Neural cell (in vitro differentiated cells): ENCODE measurements around the gene XIRP2. TPM values are rescaled to one million over a fixed set of nuclear protein-coding genes. Genes with fewer than 3 reads are reported as not detected.

Source experiments
- H2AFZ ChIP-seq: fragments of 200-600, 300-800 bp; sonication (generic), shearing (Covaris generic); 2 replicates; pipeline ENCODE4 v1.6.0; 2014; ENCODE audit warnings: low read depth, mild to moderate bottlenecking, antibody characterized with exemption, low read length, moderate library complexity
- H3F3A ChIP-seq: fragments of 200-600 bp; shearing (Covaris generic); 2 replicates; pipeline ENCODE4 v1.6.1; 2016; ENCODE audit warnings: mild to moderate bottlenecking, moderate library complexity, mixed read lengths, antibody characterized with exemption, low read length; ENCODE audit not compliant: insufficient read depth, poor library complexity, severe bottlenecking
- H3K27ac ChIP-seq: fragments of 200-600, 300-800 bp; sonication (generic), shearing (Covaris generic); 2 replicates; pipeline ENCODE4 v1.5.1; 2014; ENCODE audit warnings: mild to moderate bottlenecking, low read length, moderate library complexity
- H3K27me3 ChIP-seq: fragments of 300-800, 200-600 bp; sonication (generic), shearing (Covaris generic); 2 replicates; pipeline ENCODE4 v1.6.0; 2014; ENCODE audit warnings: mild to moderate bottlenecking, low read depth, low read length, moderate library complexity; ENCODE audit not compliant: insufficient read depth
- H3K36me3 ChIP-seq: fragments of 300-800, 200-600 bp; sonication (generic), shearing (Covaris generic); 2 replicates; pipeline ENCODE4 v1.5.1; 2014; ENCODE audit warnings: mild to moderate bottlenecking, antibody characterized with exemption, low read length, moderate library complexity; ENCODE audit not compliant: insufficient read depth
- H3K4me2 ChIP-seq: fragments of 300-800, 200-600 bp; sonication (generic), shearing (Covaris generic); 2 replicates; pipeline ENCODE4 v1.6.0; 2014; ENCODE audit warnings: mild to moderate bottlenecking, low read length
- H3K4me3 ChIP-seq: fragments of 300-800, 200-600 bp; sonication (generic), shearing (Covaris generic); 2 replicates; pipeline ENCODE4 v1.5.1; 2014; ENCODE audit warnings: mild to moderate bottlenecking, low read length, moderate library complexity
- H3K79me2 ChIP-seq: fragments of 200-600 bp; shearing (Covaris generic); replicated peaks from 2 replicates; pipeline ENCODE4 v1.6.0; 2014; ENCODE audit warnings: mild to moderate bottlenecking, low read length, moderate library complexity; ENCODE audit not compliant: insufficient read depth
- H3K9ac ChIP-seq: fragments of 300-800, 200-600 bp; sonication (generic), shearing (Covaris generic); 2 replicates; pipeline ENCODE4 v1.6.1; 2016; ENCODE audit warnings: mild to moderate bottlenecking, low read length, mixed read lengths
- H3K9me2 ChIP-seq: fragments of 200-600 bp; shearing (Covaris generic); 2 replicates; pipeline ENCODE4 v1.6.1; 2016; ENCODE audit warnings: mild to moderate bottlenecking, low read length, mixed read lengths; ENCODE audit not compliant: insufficient read depth
- H3K9me3 ChIP-seq: fragments of 200-600, 300-800 bp; sonication (generic), shearing (Covaris generic); 2 replicates; pipeline ENCODE4 v1.6.1; 2016; ENCODE audit warnings: mild to moderate bottlenecking, mixed run types, low read length, moderate library complexity, mixed read lengths
- H4K20me1 ChIP-seq: fragments of 200-600 bp; shearing (Covaris generic); 2 replicates; pipeline ENCODE4 v1.6.1; 2016; ENCODE audit warnings: mild to moderate bottlenecking, mixed run types; ENCODE audit not compliant: insufficient read depth
- EP300 ChIP-seq: fragments of 450-650 bp; conservative IDR thresholded peaks from 2 replicates; pipeline ENCODE4 v1.6.1; 2014; ENCODE audit warnings: antibody characterized with exemption, mild to moderate bottlenecking, moderate library complexity; ENCODE audit not compliant: poor library complexity, severe bottlenecking
- EZH2 ChIP-seq: fragments of 200-600, 300-800 bp; shearing (Covaris generic), sonication (generic); IDR thresholded peaks from 2 replicates; pipeline ENCODE4 v1.6.1; 2014; ENCODE audit warnings: antibody characterized with exemption, low read length, borderline replicate concordance, mild to moderate bottlenecking; ENCODE audit not compliant: insufficient read depth, poor library complexity, severe bottlenecking
- MXI1 ChIP-seq: fragments of 450-650 bp; conservative IDR thresholded peaks from 2 replicates; pipeline ENCODE4 v1.6.1; 2014; ENCODE audit warnings: antibody characterized with exemption, mild to moderate bottlenecking; ENCODE audit not compliant: poor library complexity, severe bottlenecking
- POLR2AphosphoS5 ChIP-seq: IDR thresholded peaks from 2 replicates; pipeline ENCODE4 v1.6.1; 2012
- RAD21 ChIP-seq: fragments of 450-650 bp; conservative IDR thresholded peaks from 2 replicates; pipeline ENCODE4 v1.6.1; 2014; ENCODE audit warnings: antibody characterized with exemption, mild to moderate bottlenecking, moderate library complexity
- REST ChIP-seq: IDR thresholded peaks from 2 replicates; pipeline ENCODE4 v1.6.1; 2012; ENCODE audit warnings: borderline replicate concordance
- SMC3 ChIP-seq: fragments of 450-650 bp; conservative IDR thresholded peaks from 2 replicates; pipeline ENCODE4 v1.6.1; 2014; ENCODE audit warnings: antibody characterized with exemption, mild to moderate bottlenecking, moderate library complexity; ENCODE audit not compliant: poor library complexity
- TAF1 ChIP-seq: IDR thresholded peaks from 2 replicates; pipeline ENCODE4 v1.6.1; 2012; ENCODE audit warnings: low read depth
- polyA plus RNA-seq: library from polyadenylated mRNA; depleted of rRNA; stranded (reverse); fragments of >200 nt; gene quantifications from 2 replicates; pipeline ENCODE4 v1.2.3, GENCODE V29; 2014
- TF ChIP-seq, protein P1 (sequence below): fragments of 450-650 bp; IDR thresholded peaks from 2 replicates; pipeline ENCODE4 v1.5.1; 2014; ENCODE audit warnings: antibody characterized with exemption, mild to moderate bottlenecking, moderate library complexity; ENCODE audit not compliant: poor library complexity, severe bottlenecking

The XIRP2 gene
- polyA plus RNA-seq, 1 donor from 2014 or later: not detected

- Histone ChIP-seq H3K9ac (no peak overlapping the region), H3K9me2 (no peaks in the 10 kb centered on the region), H3K79me2 (no peaks in the 10 kb centered on the region), H3F3A (peaks cover 4% of the 10 kb centered on the region), H3K27ac (no peak overlapping the region), H4K20me1 (no peaks in the 10 kb centered on the region), H3K4me3 (no peak overlapping the region), H3K27me3 (peaks cover 6% of the 10 kb centered on the region), H3K4me2 (no peak overlapping the region), H2AFZ (no peak overlapping the region), H3K36me3 (no peaks in the 10 kb centered on the region), H3K9me3 (no peaks in the 10 kb centered on the region)
- TF ChIP-seq REST: no peak
- TF ChIP-seq, protein P1, sequence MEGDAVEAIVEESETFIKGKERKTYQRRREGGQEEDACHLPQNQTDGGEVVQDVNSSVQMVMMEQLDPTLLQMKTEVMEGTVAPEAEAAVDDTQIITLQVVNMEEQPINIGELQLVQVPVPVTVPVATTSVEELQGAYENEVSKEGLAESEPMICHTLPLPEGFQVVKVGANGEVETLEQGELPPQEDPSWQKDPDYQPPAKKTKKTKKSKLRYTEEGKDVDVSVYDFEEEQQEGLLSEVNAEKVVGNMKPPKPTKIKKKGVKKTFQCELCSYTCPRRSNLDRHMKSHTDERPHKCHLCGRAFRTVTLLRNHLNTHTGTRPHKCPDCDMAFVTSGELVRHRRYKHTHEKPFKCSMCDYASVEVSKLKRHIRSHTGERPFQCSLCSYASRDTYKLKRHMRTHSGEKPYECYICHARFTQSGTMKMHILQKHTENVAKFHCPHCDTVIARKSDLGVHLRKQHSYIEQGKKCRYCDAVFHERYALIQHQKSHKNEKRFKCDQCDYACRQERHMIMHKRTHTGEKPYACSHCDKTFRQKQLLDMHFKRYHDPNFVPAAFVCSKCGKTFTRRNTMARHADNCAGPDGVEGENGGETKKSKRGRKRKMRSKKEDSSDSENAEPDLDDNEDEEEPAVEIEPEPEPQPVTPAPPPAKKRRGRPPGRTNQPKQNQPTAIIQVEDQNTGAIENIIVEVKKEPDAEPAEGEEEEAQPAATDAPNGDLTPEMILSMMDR: no peak
Measured at GRCh38 chr2:167289651-167290410, 401.6 kb downstream of the XIRP2 start.

DNA sequence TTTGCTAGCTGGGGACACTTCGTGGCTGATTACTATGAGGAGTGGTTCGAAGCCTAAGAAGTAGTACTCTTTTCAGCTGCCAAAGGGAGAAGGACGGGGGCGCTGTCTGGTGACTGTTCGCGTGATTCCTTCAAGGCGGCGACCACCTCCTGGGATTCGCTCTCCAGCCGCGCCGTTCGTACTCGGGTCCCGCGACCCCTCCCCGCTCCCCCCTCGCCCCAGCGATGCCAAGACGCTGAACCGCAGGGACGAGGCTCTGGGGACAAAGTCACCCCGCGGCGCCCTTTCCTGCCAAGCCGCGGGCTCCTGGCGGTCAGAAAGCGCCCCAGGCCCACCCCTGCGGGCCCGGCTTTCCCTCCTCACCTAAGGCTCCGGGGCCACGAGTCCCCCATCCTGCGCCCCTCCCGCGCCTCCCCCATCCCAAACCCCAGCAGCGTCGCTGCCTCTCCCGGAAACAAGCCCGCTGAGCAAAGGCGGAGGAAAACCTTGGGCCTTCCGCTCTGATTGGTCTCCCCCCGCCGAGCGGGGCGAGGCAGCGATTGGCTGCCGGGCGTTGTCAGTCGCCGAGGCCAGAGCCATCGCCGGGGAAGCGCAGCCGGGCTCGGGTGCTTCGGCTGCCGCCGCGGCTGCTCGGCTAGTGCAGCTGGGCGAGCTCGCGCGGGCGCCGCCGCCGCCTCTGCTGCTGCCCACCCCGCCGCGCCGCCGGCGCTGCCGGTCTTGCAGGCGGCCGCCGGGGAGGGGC lies 404.3 kb downstream of the XIRP2 start, which contains the start of gene B3GALT1:
Gene B3GALT1 (plus strand): TSS at position 572 of the 742 bp plus-strand sequence.
- H3K4me3 ChIP-seq: peak within 1 kb of the TSS; percentile 85
- H3F3A ChIP-seq: peaks cover 4% of the 10 kb centered on the region
- peaks cover 21% of the 10 kb centered on the region for H3K79me2 ChIP-seq
- TF ChIP-seq EP300 (peak; percentile 38), RAD21 (peak; percentile 59), REST (peak; percentile 47), SMC3 (peak; percentile 58), EZH2 (no peak), POLR2AphosphoS5 (peak; percentile 39), TAF1 (peak; percentile 57), MXI1 (no peak)
- TF ChIP-seq, protein P1: peak; percentile 63
- peaks cover 14% of the 10 kb centered on the region for H3K27me3 ChIP-seq
- H3K9me3 ChIP-seq: no peaks in the 10 kb centered on the region
- no peaks in the 10 kb centered on the region for H3K9me2 ChIP-seq
- H3K36me3 ChIP-seq: no peaks in the 10 kb centered on the region
- no peaks in the 10 kb centered on the region for H4K20me1 ChIP-seq
- peak within 1 kb of the TSS; percentile 87 for H3K9ac ChIP-seq
- peak within 1 kb of the TSS; percentile 78 for H3K27ac ChIP-seq
- peak within 1 kb of the TSS; percentile 66 for H2AFZ ChIP-seq
- H3K4me2 ChIP-seq: peak within 1 kb of the TSS; percentile 71
